Measurements from ENCODE around the gene MPHOSPH9. TPM values are rescaled to one million over a fixed set of nuclear protein-coding genes. Genes with fewer than 3 reads are reported as not detected.

MPHOSPH9 gene
- total RNA-seq, 1 experiment from 2014 or later, result 44.9 TPM

DNA sequence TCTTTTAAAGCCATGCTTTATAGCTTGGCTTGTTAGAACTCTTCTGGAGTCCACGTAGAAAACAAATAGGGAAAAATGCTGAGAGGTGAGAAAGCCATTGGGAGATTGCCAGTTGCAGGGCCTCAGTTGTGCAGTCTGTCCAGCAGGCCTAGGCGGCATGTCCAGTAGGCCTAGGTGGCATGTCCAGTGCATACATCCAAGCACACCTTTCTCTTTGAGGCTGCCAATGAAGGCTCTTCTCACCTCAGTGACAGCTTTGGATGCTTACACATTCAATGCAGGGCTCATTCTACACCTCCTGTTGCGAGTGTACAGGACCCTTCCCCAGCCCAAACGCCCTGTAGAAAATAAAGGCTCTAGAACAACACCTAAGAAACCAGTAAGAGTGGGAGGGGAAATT is 25.7 kb upstream of the MPHOSPH9 start:
- H3K9ac ChIP-seq (ENCODE audit: low read length), result no peak overlapping the region
- H3K4me1 ChIP-seq (ENCODE audit: control insufficient read depth in 1 of 2, insufficient read depth in 2 of 2, low read length in 2 of 2), result no peaks in the 10 kb centered on the region
- ChIA-PET CTCF (no interaction called here), RAD21 (ENCODE audit: low non-redundant PET in 1 of 2, low total read pairs in 2 of 2, uncharacterized antibody in 2 of 2, unreplicated experiment in 2 of 2) (no interaction called here), POLR2A (no interaction called here)
- peaks cover 11% of the 10 kb centered on the region; the same call in 1 of the 2 replicates for H3K79me2 ChIP-seq (ENCODE audit: insufficient read depth, low read length)
- no peaks in the 10 kb centered on the region for H3K27me3 ChIP-seq (ENCODE audit: insufficient read depth, low read length)
- intact Hi-C loops (cut with micrococcal nuclease), result no loop called here
- ATAC-seq (no peak), DNase-seq (ENCODE audit: low read depth, low spot score) (no peak)
- no peak overlapping the region for H2AFZ ChIP-seq (ENCODE audit: low read depth, low read length, poor library complexity, severe bottlenecking)
- no TSS peak for BruUV-seq (replicated peaks)
- H3K36me3 ChIP-seq (ENCODE audit: control insufficient read depth in 1 of 2, insufficient read depth in 2 of 2, low read length in 2 of 2), result peaks cover 37 to 55% of the 10 kb centered on the region in 2 experiments
- H3K4me3 ChIP-seq (replicated peaks in 1 of 2; ENCODE audit: low read depth in 1 of 2, low read length in 2 of 2), result no peak overlapping the region
- peak overlapping the region; percentile 8; the same call in 1 of the 2 replicates for H3K27ac ChIP-seq (ENCODE audit: low read depth, low read length)
- H3K9me3 ChIP-seq (ENCODE audit: control insufficient read depth in 1 of 2, insufficient read depth in 1 of 2, low read depth in 1 of 2, low read length in 2 of 2), result no peaks in the 10 kb centered on the region
- no peak overlapping the region for H3K4me2 ChIP-seq (ENCODE audit: low read length)
- H3K9me2 ChIP-seq (ENCODE audit: insufficient read depth), result no peaks in the 10 kb centered on the region
- 0 out of 2 replicates have a peak, but pooled peaks have one; percentile 14 for TF ChIP-seq EGR1 (IDR thresholded peaks at IDR 0.05; ENCODE audit: low read depth)
- TF ChIP-seq YY1 (IDR thresholded peaks at IDR 0.05; ENCODE audit: extremely low read depth, insufficient replicate concordance, low read depth, low read length), result no peak
- TF ChIP-seq, protein P1, sequence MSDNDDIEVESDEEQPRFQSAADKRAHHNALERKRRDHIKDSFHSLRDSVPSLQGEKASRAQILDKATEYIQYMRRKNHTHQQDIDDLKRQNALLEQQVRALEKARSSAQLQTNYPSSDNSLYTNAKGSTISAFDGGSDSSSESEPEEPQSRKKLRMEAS (IDR thresholded peaks at IDR 0.05), result 0 out of 2 replicates have a peak, but pooled peaks have one; percentile 15
- H4K20me1 ChIP-seq (ENCODE audit: insufficient read depth), result no peaks in the 10 kb centered on the region

DNA sequence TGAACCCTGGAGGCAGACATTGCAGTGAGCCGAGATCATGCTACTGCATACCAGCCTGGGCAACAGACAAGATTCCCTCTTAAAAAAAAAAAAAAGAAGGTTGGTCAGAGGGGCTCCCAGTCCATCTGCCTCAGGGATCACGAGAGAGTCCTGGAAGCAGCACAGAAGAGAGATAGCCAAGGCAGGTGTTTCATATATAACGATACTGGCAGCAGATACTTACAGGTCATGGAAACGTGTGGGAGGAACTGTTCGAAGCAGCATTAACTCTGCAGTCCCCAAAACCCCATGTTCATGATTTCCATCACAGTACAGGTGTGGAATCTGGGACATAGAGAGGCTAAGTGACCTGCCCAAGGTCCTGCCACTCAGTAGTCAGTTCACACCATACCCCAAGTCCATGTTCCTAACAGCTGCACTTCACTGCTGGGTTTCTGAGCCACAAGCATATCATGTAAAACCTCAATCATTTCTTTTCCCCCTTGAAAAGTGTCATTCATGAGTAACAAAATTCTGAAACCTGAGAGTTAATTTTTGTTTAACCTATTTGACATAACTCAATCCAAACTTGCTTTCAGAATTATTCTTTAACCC is 22.0 kb upstream of the MPHOSPH9 start:
- DNase-seq (ENCODE audit: low read depth, low spot score) (no peak), ATAC-seq (no peak)
- Histone ChIP-seq H3K4me2 (ENCODE audit: low read length) (no peak overlapping the region), H3K36me3 (ENCODE audit: control insufficient read depth in 1 of 2, insufficient read depth in 2 of 2, low read length in 2 of 2) (peaks cover 15 to 29% of the 10 kb centered on the region in 2 experiments; a peak in 3 of 4 replicates), H3K4me1 (ENCODE audit: control insufficient read depth in 1 of 2, insufficient read depth in 2 of 2, low read length in 2 of 2) (peaks cover 19 to 22% of the 10 kb centered on the region in 2 experiments), H3K9me3 (ENCODE audit: control insufficient read depth in 1 of 2, insufficient read depth in 1 of 2, low read depth in 1 of 2, low read length in 2 of 2) (no peaks in the 10 kb centered on the region), H3K4me3 (replicated peaks in 1 of 2; ENCODE audit: low read depth in 1 of 2, low read length in 2 of 2) (no peak overlapping the region), H3K9me2 (ENCODE audit: insufficient read depth) (no peaks in the 10 kb centered on the region), H3K79me2 (ENCODE audit: insufficient read depth, low read length) (peaks cover 35% of the 10 kb centered on the region), H3K27ac (ENCODE audit: low read depth, low read length) (no peak overlapping the region), H4K20me1 (ENCODE audit: insufficient read depth) (no peaks in the 10 kb centered on the region), H3K27me3 (ENCODE audit: insufficient read depth, low read length) (no peaks in the 10 kb centered on the region), H3K9ac (ENCODE audit: low read length) (no peak overlapping the region), H2AFZ (ENCODE audit: low read depth, low read length, poor library complexity, severe bottlenecking) (no peak overlapping the region)
- intact Hi-C loops (cut with micrococcal nuclease), result no loop called here
- TF ChIP-seq, protein P2, sequence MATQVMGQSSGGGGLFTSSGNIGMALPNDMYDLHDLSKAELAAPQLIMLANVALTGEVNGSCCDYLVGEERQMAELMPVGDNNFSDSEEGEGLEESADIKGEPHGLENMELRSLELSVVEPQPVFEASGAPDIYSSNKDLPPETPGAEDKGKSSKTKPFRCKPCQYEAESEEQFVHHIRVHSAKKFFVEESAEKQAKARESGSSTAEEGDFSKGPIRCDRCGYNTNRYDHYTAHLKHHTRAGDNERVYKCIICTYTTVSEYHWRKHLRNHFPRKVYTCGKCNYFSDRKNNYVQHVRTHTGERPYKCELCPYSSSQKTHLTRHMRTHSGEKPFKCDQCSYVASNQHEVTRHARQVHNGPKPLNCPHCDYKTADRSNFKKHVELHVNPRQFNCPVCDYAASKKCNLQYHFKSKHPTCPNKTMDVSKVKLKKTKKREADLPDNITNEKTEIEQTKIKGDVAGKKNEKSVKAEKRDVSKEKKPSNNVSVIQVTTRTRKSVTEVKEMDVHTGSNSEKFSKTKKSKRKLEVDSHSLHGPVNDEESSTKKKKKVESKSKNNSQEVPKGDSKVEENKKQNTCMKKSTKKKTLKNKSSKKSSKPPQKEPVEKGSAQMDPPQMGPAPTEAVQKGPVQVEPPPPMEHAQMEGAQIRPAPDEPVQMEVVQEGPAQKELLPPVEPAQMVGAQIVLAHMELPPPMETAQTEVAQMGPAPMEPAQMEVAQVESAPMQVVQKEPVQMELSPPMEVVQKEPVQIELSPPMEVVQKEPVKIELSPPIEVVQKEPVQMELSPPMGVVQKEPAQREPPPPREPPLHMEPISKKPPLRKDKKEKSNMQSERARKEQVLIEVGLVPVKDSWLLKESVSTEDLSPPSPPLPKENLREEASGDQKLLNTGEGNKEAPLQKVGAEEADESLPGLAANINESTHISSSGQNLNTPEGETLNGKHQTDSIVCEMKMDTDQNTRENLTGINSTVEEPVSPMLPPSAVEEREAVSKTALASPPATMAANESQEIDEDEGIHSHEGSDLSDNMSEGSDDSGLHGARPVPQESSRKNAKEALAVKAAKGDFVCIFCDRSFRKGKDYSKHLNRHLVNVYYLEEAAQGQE (IDR thresholded peaks at IDR 0.05; ENCODE audit: low read depth), result no peak
- TF ChIP-seq JUND (IDR thresholded peaks at IDR 0.05) (no peak), EZH2phosphoT487 (IDR thresholded peaks at IDR 0.05; ENCODE audit: borderline replicate concordance) (no peak), ELF1 (IDR thresholded peaks at IDR 0.05; ENCODE audit: borderline replicate concordance, low read depth) (no peak), YY1 (IDR thresholded peaks at IDR 0.05; ENCODE audit: extremely low read depth, insufficient replicate concordance, low read depth, low read length) (no peak), CBX3 (IDR thresholded peaks at IDR 0.05; ENCODE audit: low read depth) (no peak), EZH2 (IDR thresholded peaks at IDR 0.05) (no peak), POLR2AphosphoS5 (IDR thresholded peaks at IDR 0.05; ENCODE audit: low read depth, low read length) (no peak), POLR2A (IDR thresholded peaks at IDR 0.05; ENCODE audit: borderline replicate concordance, extremely low read depth, insufficient read depth, insufficient read length) (no peak)
- TF ChIP-seq, protein P3, sequence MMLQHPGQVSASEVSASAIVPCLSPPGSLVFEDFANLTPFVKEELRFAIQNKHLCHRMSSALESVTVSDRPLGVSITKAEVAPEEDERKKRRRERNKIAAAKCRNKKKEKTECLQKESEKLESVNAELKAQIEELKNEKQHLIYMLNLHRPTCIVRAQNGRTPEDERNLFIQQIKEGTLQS (IDR thresholded peaks at IDR 0.05), result no peak
- ChIA-PET POLR2A (no interaction called here), CTCF (no interaction called here), RAD21 (ENCODE audit: low non-redundant PET in 1 of 2, low total read pairs in 2 of 2, uncharacterized antibody in 2 of 2, unreplicated experiment in 2 of 2) (no interaction called here)
- BruUV-seq (replicated peaks), result no TSS peak

All from HCT116 (cell line).